Measurements from ENCODE around the gene SNCB. TPM values are rescaled to one million over a fixed set of nuclear protein-coding genes. Genes with fewer than 3 reads are reported as not detected.

Gene SNCB
- total and polyA plus RNA-seq, 2 of the 8 experiments (the other 6 are each of a cell fraction or from before 2014, with no cell fraction given): 4.2 to 5.9 TPM

GRCh38 chr5:176671890-176672747 lies 41.8 kb upstream of the SNCB start (continued):
- 0 out of 4 replicates have a peak, but pooled peaks of 1 of the 3 experiments have one; percentile 4 for TF ChIP-seq CTCF (IDR thresholded peaks at IDR 0.05; ENCODE audit: control extremely low read depth in 1 of 3, insufficient read depth in 1 of 3, low read depth in 1 of 3, low read length in 3 of 3)
